ENCODE data around the gene XPR1. TPM values are rescaled to one million over a fixed set of nuclear protein-coding genes. Genes with fewer than 3 reads are reported as not detected.

XPR1 gene
- total and polyA plus RNA-seq, 2 of the 8 experiments (the other 6 are each of a cell fraction or from before 2014, with no cell fraction given), result 28.6 to 43.9 TPM

DNA sequence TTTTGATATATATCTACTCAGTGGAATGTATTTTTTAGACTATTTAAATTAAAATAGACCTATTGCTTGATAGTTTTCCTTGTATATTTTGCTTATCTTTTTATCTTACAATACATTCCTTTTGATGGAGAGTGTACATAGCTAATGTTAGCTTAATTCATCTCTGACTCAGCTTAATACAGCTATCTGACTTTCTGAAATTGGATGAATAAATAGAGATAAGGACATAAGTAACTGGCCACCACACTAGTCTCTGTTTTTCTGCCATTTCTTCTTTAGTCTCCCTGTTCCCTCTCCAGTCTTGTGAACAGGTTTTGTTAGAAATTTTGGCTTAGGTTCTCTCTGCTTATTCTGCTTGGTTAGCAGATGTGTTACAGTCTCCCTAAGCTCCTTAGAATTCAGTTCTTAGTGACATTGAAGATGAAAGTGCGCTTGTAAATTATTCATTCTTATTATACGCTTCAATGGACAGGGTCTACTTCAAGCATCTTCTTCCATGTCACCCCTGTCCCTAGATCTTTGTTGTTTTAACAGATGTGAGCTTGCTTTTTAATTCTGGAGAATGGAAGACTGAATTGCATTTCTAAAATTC, 59.6 kb downstream of the XPR1 start:
- no peak overlapping the region for H3K27ac ChIP-seq (ENCODE audit: low read depth, low read length)
- no peak overlapping the region for H2BK15ac ChIP-seq (ENCODE audit: low read length)
- H3K9me3 ChIP-seq (ENCODE audit: insufficient read depth in 2 of 2, low read depth in 1 of 2, low read length in 1 of 2), result no peaks in the 10 kb centered on the region
- H4K91ac ChIP-seq (replicated peaks; ENCODE audit: insufficient read length, low read length), result no peak overlapping the region
- no peak for FAIRE-seq
- 60% methylated on average over 2 of the region's 2 CpGs; no CpG with 5 or more reads in 1 of the 2 experiments for WGBS, 2 experiments (ENCODE audit: extremely low coverage in 1 of 2, insufficient coverage in 1 of 2, insufficient read length in 1 of 2, insufficient replicate concordance in 2 of 2, low coverage in 1 of 2, low lambda C conversion rate in 2 of 2, missing lambda C conversion rate in 1 of 2)
- no peak overlapping the region for H3K4me3 ChIP-seq (ENCODE audit: extremely low read depth in 1 of 4, insufficient read depth in 2 of 4, low read depth in 3 of 4, low read length in 4 of 4)
- peaks cover 0 to 10% of the 10 kb centered on the region in 2 experiments; a peak in 2 of 4 replicates for H3K79me2 ChIP-seq (ENCODE audit: control insufficient read depth in 1 of 2, insufficient read depth in 2 of 2, low read length in 2 of 2)
- no peak overlapping the region for H2AK5ac ChIP-seq (ENCODE audit: low read depth, low read length)
- no peak overlapping the region for H4K5ac ChIP-seq (ENCODE audit: insufficient read length, low read depth, low read length)
- no peaks in the 10 kb centered on the region; the same call in 1 of the 2 replicates for H3K79me1 ChIP-seq (ENCODE audit: low read depth, low read length)
- H4K20me1 ChIP-seq (replicated peaks in 1 of 2; ENCODE audit: control insufficient read depth in 1 of 2, insufficient read depth in 2 of 2, low read length in 2 of 2), result no peaks in the 10 kb centered on the region
- H3K18ac ChIP-seq (ENCODE audit: extremely low read depth, low read length), result no peak overlapping the region
- H2BK120ac ChIP-seq (replicated peaks; ENCODE audit: low read depth, low read length), result no peak overlapping the region
- H2BK20ac ChIP-seq (ENCODE audit: low read length), result no peak overlapping the region
- no peak overlapping the region for H2BK12ac ChIP-seq (ENCODE audit: low read depth, low read length)
- no peak overlapping the region for H3K4ac ChIP-seq (replicated peaks; ENCODE audit: insufficient read length, low read depth, low read length)
- H3K4me1 ChIP-seq (replicated peaks in 1 of 4; ENCODE audit: control insufficient read depth in 3 of 4, insufficient read depth in 4 of 4, low read length in 3 of 4), result peaks cover 0 to 3% (median 0%) of the 10 kb centered on the region in 4 experiments; a peak in 1 of 7 replicates
- no peak overlapping the region for H2BK5ac ChIP-seq (ENCODE audit: low read depth, low read length)
- no peak for DNase-seq (ENCODE audit: low read depth in 1 of 2, low spot score in 2 of 2)
- no peak overlapping the region for H3K23ac ChIP-seq (ENCODE audit: insufficient read length)
- TF ChIP-seq CBX5 (IDR thresholded peaks at IDR 0.05; ENCODE audit: low read depth, low read length) (no peak), TAF7 (optimal IDR thresholded peaks at IDR 0.05; ENCODE audit: borderline replicate concordance, low read depth, low read length) (no peak), MAFK (IDR thresholded peaks at IDR 0.05; ENCODE audit: low read depth, low read length) (no peak), GTF2F1 (IDR thresholded peaks at IDR 0.05; ENCODE audit: borderline replicate concordance, low read depth, low read length) (no peak), BRCA1 (IDR thresholded peaks at IDR 0.05; ENCODE audit: low read depth, low read length) (no peak), SAP30 (IDR thresholded peaks at IDR 0.05; ENCODE audit: insufficient read depth, insufficient replicate concordance, low read length) (no peak), SIX5 (IDR thresholded peaks at IDR 0.05; ENCODE audit: low read depth, low read length) (no peak), HDAC2 (IDR thresholded peaks at IDR 0.05; ENCODE audit: borderline replicate concordance in 1 of 2, low read depth in 2 of 2, low read length in 2 of 2) (no peak), CBX8 (IDR thresholded peaks at IDR 0.05; ENCODE audit: borderline replicate concordance, low read depth, low read length) (no peak)
- TF ChIP-seq, protein P1, sequence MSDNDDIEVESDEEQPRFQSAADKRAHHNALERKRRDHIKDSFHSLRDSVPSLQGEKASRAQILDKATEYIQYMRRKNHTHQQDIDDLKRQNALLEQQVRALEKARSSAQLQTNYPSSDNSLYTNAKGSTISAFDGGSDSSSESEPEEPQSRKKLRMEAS (IDR thresholded peaks at IDR 0.05), result no peak
- TF ChIP-seq, protein P2, sequence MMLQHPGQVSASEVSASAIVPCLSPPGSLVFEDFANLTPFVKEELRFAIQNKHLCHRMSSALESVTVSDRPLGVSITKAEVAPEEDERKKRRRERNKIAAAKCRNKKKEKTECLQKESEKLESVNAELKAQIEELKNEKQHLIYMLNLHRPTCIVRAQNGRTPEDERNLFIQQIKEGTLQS (IDR thresholded peaks at IDR 0.05; ENCODE audit: insufficient read depth, low read depth, low read length), result no peak
- H3K36me3 ChIP-seq (ENCODE audit: control insufficient read depth in 2 of 4, insufficient read depth in 4 of 4, low read length in 3 of 4), result no peaks in the 10 kb centered on the region
- H3K9ac ChIP-seq (replicated peaks in 1 of 4; ENCODE audit: extremely low read depth in 1 of 4, low read depth in 3 of 4, low read length in 3 of 4), result no peak overlapping the region
- H3K23me2 ChIP-seq (ENCODE audit: low read depth, low read length), result no peaks in the 10 kb centered on the region
- H3K27me3 ChIP-seq (replicated peaks in 1 of 4; ENCODE audit: control insufficient read depth in 3 of 4, extremely low read depth in 1 of 4, insufficient read depth in 3 of 4, low read length in 3 of 4), result no peaks in the 10 kb centered on the region
- H3K4me2 ChIP-seq (ENCODE audit: insufficient read depth in 1 of 2, low read depth in 2 of 2, low read length in 2 of 2), result no peak overlapping the region
- H3K56ac ChIP-seq (replicated peaks; ENCODE audit: insufficient read length, low read depth, low read length), result no peak overlapping the region
- no peak overlapping the region for H3K14ac ChIP-seq (ENCODE audit: insufficient read length)
- POLR2A ChIA-PET (ENCODE audit: partially characterized antibody), result no interaction called here
- H2AFZ ChIP-seq (ENCODE audit: low read length), result no peak overlapping the region
- CTCF ChIA-PET (ENCODE audit: partially characterized antibody), result interaction anchor here (0.9 kb wide), 1 partner anchor 60 kb away, joined by 3 read pairs; the partner anchor contains the start of gene XPR1
- no peak overlapping the region for H4K8ac ChIP-seq (ENCODE audit: extremely low read depth, insufficient read depth, low read length)

Data from H1 (cell line).